ENCODE data around the gene GNG12.

Gene GNG12

GRCh38 chr1:67816506-67816905 lies 16.8 kb downstream of the GNG12 start:
- peak overlapping the region; percentile 36 to 53 for H3K4me3 ChIP-seq (ENCODE audit: low read length in 2 of 2)
- peaks cover 49 to 55% of the 10 kb centered on the region in 2 donors for H3K4me1 ChIP-seq (ENCODE audit: control insufficient read depth in 2 of 2, insufficient read depth in 2 of 2, low read length in 2 of 2)
- H3K36me3 ChIP-seq (ENCODE audit: control insufficient read depth in 2 of 2, insufficient read depth in 2 of 2, low read length in 2 of 2): no peaks in the 10 kb centered on the region
- peak overlapping the region in 1 of 2 donors; percentile 50 for H3K9ac ChIP-seq (ENCODE audit: low read depth in 1 of 2, low read length in 2 of 2)
- peak overlapping the region; percentile 91 to 96 for H3K27ac ChIP-seq (ENCODE audit: low read depth in 2 of 2, low read length in 2 of 2)
- no peaks in the 10 kb centered on the region for H3K27me3 ChIP-seq (ENCODE audit: control insufficient read depth in 2 of 2, insufficient read depth in 2 of 2, low read length in 2 of 2)
- H3K9me3 ChIP-seq (ENCODE audit: control insufficient read depth in 2 of 2, low read length in 2 of 2): no peaks in the 10 kb centered on the region

- peaks cover 49 to 55% of the 10 kb centered on the region in 2 donors for H3K4me1 ChIP-seq (ENCODE audit: control insufficient read depth in 2 of 2, insufficient read depth in 2 of 2, low read length in 2 of 2)
- no peaks in the 10 kb centered on the region for H3K9me3 ChIP-seq (ENCODE audit: control insufficient read depth in 2 of 2, low read length in 2 of 2)
- no peaks in the 10 kb centered on the region for H3K27me3 ChIP-seq (ENCODE audit: control insufficient read depth in 2 of 2, insufficient read depth in 2 of 2, low read length in 2 of 2)
- H3K27ac ChIP-seq (ENCODE audit: low read depth in 2 of 2, low read length in 2 of 2): peak overlapping the region; percentile 91 to 96
- H3K4me3 ChIP-seq (ENCODE audit: low read length in 2 of 2): peak overlapping the region; percentile 36 to 53
- H3K36me3 ChIP-seq (ENCODE audit: control insufficient read depth in 2 of 2, insufficient read depth in 2 of 2, low read length in 2 of 2): no peaks in the 10 kb centered on the region
- peak overlapping the region in 1 of 2 donors; percentile 50 for H3K9ac ChIP-seq (ENCODE audit: low read depth in 1 of 2, low read length in 2 of 2)
These were observed 17.2 kb downstream of the GNG12 start for GRCh38 chr1:67816095-67816475.

DNA sequence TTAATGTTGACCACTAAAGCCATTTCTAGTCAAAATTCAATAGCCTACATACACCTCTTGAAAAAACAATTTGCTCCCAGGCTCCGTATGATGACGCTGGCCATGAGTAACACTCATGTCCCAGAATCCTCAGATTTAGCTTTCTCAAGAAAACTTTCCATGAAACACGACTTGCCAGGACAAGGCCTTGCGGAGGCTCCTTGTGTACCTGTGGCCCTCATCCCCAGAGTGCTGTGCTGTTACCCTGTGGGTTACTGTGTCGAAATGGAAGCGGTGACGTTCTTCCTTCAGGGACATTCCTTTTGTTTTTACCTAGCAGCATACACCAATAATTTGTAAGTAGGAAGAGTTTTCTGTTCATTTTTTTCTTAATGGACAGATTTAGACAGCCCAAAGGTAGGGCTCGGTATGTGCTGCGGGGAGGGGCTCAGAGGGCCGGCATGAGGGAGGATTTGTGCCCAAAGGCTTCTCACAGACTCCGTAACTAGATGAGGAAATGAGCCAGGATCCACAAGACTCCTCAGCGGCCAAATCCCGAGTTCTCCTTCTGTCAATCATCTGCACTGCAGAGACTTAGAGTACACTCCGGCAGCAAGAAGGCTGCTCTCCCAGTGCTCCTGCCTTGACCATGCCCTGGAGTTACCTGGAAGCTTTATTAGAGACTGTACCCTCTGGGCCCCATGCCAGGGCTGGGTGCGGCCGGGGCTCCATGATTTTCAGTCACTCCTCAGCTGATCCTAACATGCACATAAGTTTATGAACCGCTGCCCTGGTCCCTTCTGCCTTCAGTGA lies 17.8 kb downstream of the GNG12 start:
- Histone ChIP-seq H3K4me1 (ENCODE audit: control insufficient read depth in 2 of 2, insufficient read depth in 2 of 2, low read length in 2 of 2) (peaks cover 49 to 55% of the 10 kb centered on the region in 2 donors), H3K27me3 (ENCODE audit: control insufficient read depth in 2 of 2, insufficient read depth in 2 of 2, low read length in 2 of 2) (no peaks in the 10 kb centered on the region), H3K36me3 (ENCODE audit: control insufficient read depth in 2 of 2, insufficient read depth in 2 of 2, low read length in 2 of 2) (no peaks in the 10 kb centered on the region), H3K9ac (ENCODE audit: low read depth in 1 of 2, low read length in 2 of 2) (peak overlapping the region; percentile 20 to 50), H3K27ac (ENCODE audit: low read depth in 2 of 2, low read length in 2 of 2) (peak overlapping the region; percentile 91 to 96), H3K4me3 (ENCODE audit: low read length in 2 of 2) (peak overlapping the region; percentile 36 to 53), H3K9me3 (ENCODE audit: control insufficient read depth in 2 of 2, low read length in 2 of 2) (no peaks in the 10 kb centered on the region)

DNA sequence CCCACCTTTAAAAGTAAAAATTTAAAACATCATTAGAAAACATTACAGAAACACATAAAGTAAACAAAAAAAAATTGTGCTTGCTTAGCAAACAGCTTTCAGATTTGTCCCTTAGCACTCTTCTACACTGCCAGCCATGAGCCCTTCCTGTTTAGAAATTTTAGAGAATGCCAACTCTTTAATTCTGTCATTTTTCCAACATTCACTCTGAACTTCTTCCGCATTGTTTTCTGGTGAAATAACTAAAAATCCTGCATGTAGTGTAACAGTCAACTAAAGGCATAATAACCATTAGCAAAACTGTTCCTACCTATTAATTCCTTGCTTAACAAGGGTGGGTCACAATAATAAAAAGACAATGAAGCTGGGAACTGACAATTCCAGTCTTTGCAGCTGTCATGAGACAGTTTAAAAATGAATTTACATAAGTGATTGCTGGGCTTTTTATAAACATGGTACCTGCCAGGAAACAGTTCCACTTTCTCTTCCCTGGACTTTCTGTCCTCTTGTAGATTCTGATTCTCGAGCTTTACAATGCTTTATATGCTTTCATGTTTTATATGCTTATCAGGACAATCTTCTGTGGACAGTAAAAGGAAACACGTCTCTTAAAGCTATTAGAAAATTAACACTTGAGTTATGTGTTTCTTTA lies 19.0 kb downstream of the GNG12 start:
- H3K9me3 ChIP-seq (ENCODE audit: control insufficient read depth in 2 of 2, low read length in 2 of 2): no peaks in the 10 kb centered on the region
- peak overlapping the region; percentile 91 to 96 for H3K27ac ChIP-seq (ENCODE audit: low read depth in 2 of 2, low read length in 2 of 2)
- H3K36me3 ChIP-seq (ENCODE audit: control insufficient read depth in 2 of 2, insufficient read depth in 2 of 2, low read length in 2 of 2): no peaks in the 10 kb centered on the region
- H3K4me1 ChIP-seq (ENCODE audit: control insufficient read depth in 2 of 2, insufficient read depth in 2 of 2, low read length in 2 of 2): peaks cover 39 to 49% of the 10 kb centered on the region in 2 donors
- H3K4me3 ChIP-seq (ENCODE audit: low read length in 2 of 2): peak overlapping the region; percentile 21 to 35
- H3K9ac ChIP-seq (ENCODE audit: low read depth in 1 of 2, low read length in 2 of 2): peak overlapping the region in 1 of 2 donors; percentile 50
- no peaks in the 10 kb centered on the region for H3K27me3 ChIP-seq (ENCODE audit: control insufficient read depth in 2 of 2, insufficient read depth in 2 of 2, low read length in 2 of 2)

DNA sequence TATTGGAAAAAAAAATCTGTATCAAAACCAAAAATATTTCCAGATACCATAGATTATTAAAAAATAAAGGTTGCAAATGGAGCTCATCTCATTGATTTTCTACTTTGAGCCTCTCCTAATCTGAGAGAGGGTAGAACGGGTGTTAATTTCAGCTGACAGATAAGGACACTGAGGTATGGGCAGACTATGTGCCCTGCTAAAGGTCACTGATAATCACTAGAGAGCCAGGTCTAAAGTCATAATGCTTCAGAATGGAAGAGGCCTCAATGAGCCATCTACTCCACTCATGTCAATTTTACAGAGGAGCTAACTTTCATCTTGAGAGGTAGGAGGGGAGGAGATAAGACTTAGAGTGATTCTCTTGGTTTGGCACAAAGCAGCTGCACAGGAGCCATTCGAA lies 21.0 kb downstream of the GNG12 start:
- Histone ChIP-seq H3K9me3 (ENCODE audit: control insufficient read depth in 2 of 2, low read length in 2 of 2) (no peaks in the 10 kb centered on the region), H3K36me3 (ENCODE audit: control insufficient read depth in 2 of 2, insufficient read depth in 2 of 2, low read length in 2 of 2) (no peaks in the 10 kb centered on the region), H3K4me3 (ENCODE audit: low read length in 2 of 2) (no peak overlapping the region), H3K9ac (ENCODE audit: low read depth in 1 of 2, low read length in 2 of 2) (no peak overlapping the region), H3K4me1 (ENCODE audit: control insufficient read depth in 2 of 2, insufficient read depth in 2 of 2, low read length in 2 of 2) (peaks cover 27 to 29% of the 10 kb centered on the region in 2 donors), H3K27me3 (ENCODE audit: control insufficient read depth in 2 of 2, insufficient read depth in 2 of 2, low read length in 2 of 2) (no peaks in the 10 kb centered on the region), H3K27ac (ENCODE audit: low read depth in 2 of 2, low read length in 2 of 2) (no peak overlapping the region)

GRCh38 chr1:67811781-67812180 lies 21.5 kb downstream of the GNG12 start:
- Histone ChIP-seq H3K9me3 (ENCODE audit: control insufficient read depth in 2 of 2, low read length in 2 of 2) (no peaks in the 10 kb centered on the region), H3K4me3 (ENCODE audit: low read length in 2 of 2) (no peak overlapping the region), H3K9ac (ENCODE audit: low read depth in 1 of 2, low read length in 2 of 2) (no peak overlapping the region), H3K36me3 (ENCODE audit: control insufficient read depth in 2 of 2, insufficient read depth in 2 of 2, low read length in 2 of 2) (no peaks in the 10 kb centered on the region), H3K27ac (ENCODE audit: low read depth in 2 of 2, low read length in 2 of 2) (no peak overlapping the region), H3K4me1 (ENCODE audit: control insufficient read depth in 2 of 2, insufficient read depth in 2 of 2, low read length in 2 of 2) (peaks cover 23 to 25% of the 10 kb centered on the region in 2 donors), H3K27me3 (ENCODE audit: control insufficient read depth in 2 of 2, insufficient read depth in 2 of 2, low read length in 2 of 2) (no peaks in the 10 kb centered on the region)

- Histone ChIP-seq H3K4me3 (ENCODE audit: low read length in 2 of 2) (no peak overlapping the region), H3K9me3 (ENCODE audit: control insufficient read depth in 2 of 2, low read length in 2 of 2) (no peaks in the 10 kb centered on the region), H3K36me3 (ENCODE audit: control insufficient read depth in 2 of 2, insufficient read depth in 2 of 2, low read length in 2 of 2) (no peaks in the 10 kb centered on the region), H3K9ac (ENCODE audit: low read depth in 1 of 2, low read length in 2 of 2) (no peak overlapping the region), H3K27me3 (ENCODE audit: control insufficient read depth in 2 of 2, insufficient read depth in 2 of 2, low read length in 2 of 2) (no peaks in the 10 kb centered on the region), H3K4me1 (ENCODE audit: control insufficient read depth in 2 of 2, insufficient read depth in 2 of 2, low read length in 2 of 2) (peaks cover 9 to 11% of the 10 kb centered on the region in 2 donors), H3K27ac (ENCODE audit: low read depth in 2 of 2, low read length in 2 of 2) (no peak overlapping the region)
These were observed 23.4 kb downstream of the GNG12 start for GRCh38 chr1:67809887-67810286.

DNA sequence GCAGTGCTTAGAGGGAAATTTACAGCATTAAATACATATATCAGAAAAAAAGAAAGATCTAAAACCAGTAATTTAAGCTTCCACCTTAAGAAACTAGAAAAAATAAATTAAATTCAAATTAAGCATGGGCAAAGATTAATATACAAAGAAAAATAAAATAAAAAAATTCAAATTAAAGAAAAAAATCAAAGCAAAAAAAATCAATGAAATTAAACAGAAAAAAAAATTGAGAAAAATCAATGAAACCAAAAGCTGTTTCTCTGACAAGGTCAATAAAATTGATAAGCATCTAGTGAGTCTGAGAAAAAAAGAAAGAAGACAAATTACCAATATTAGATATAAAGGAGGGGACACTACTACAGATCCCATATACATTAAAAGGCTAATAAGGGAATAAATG lies 26.0 kb downstream of the GNG12 start:
- H3K4me3 ChIP-seq (ENCODE audit: low read length in 2 of 2): no peak overlapping the region

DNA sequence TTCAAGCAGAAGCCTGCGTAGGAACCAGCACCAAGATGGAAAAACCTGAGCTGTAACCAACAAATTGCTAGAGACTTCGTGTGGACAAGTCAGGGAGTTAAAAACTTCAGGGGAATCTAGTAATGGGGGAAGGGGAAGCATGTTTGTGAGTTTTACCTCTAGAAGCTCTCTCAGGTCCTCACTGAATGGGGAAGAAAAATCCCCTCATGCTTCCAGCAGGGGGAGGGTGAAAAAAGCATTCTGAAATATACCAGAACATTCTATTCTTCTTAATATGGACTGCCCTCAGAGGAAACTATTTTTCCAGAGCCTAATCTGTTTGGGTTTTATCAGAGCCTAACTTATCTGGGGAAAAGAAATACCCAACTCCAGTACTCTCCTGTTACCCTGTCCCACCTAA lies 28.6 kb downstream of the GNG12 start:
- H3K9me3 ChIP-seq (ENCODE audit: control insufficient read depth in 2 of 2, low read length in 2 of 2): no peaks in the 10 kb centered on the region
- peaks cover 7 to 20% of the 10 kb centered on the region in 2 donors for H3K4me1 ChIP-seq (ENCODE audit: control insufficient read depth in 2 of 2, insufficient read depth in 2 of 2, low read length in 2 of 2)
- no peak overlapping the region for H3K9ac ChIP-seq (ENCODE audit: low read depth in 1 of 2, low read length in 2 of 2)
- no peaks in the 10 kb centered on the region for H3K27me3 ChIP-seq (ENCODE audit: control insufficient read depth in 2 of 2, insufficient read depth in 2 of 2, low read length in 2 of 2)
- no peak overlapping the region for H3K27ac ChIP-seq (ENCODE audit: low read depth in 2 of 2, low read length in 2 of 2)
- no peaks in the 10 kb centered on the region for H3K36me3 ChIP-seq (ENCODE audit: control insufficient read depth in 2 of 2, insufficient read depth in 2 of 2, low read length in 2 of 2)
- no peak overlapping the region for H3K4me3 ChIP-seq (ENCODE audit: low read length in 2 of 2)

More for the DNA sequence above, 26.0 kb downstream of the GNG12 start:
- Histone ChIP-seq H3K36me3 (ENCODE audit: control insufficient read depth in 2 of 2, insufficient read depth in 2 of 2, low read length in 2 of 2) (no peaks in the 10 kb centered on the region), H3K27ac (ENCODE audit: low read depth in 2 of 2, low read length in 2 of 2) (no peak overlapping the region), H3K27me3 (ENCODE audit: control insufficient read depth in 2 of 2, insufficient read depth in 2 of 2, low read length in 2 of 2) (no peaks in the 10 kb centered on the region), H3K9ac (ENCODE audit: low read depth in 1 of 2, low read length in 2 of 2) (no peak overlapping the region), H3K4me1 (ENCODE audit: control insufficient read depth in 2 of 2, insufficient read depth in 2 of 2, low read length in 2 of 2) (peaks cover 11 to 20% of the 10 kb centered on the region in 2 donors), H3K9me3 (ENCODE audit: control insufficient read depth in 2 of 2, low read length in 2 of 2) (no peaks in the 10 kb centered on the region)

Measured in mucosa of rectum (tissue), 2 donors.